SU-DHL-6 (cell line): ENCODE data around the gene YTHDF1.

ENCODE experiments used
- CTCF ChIP-seq: fragments of 200-600 bp; sonication (generic); IDR thresholded peaks from one replicate; pipeline ENCODE4 v1.5.1; 2017; ENCODE audit warnings: antibody characterized with exemption, mild to moderate bottlenecking, low read length, moderate library complexity; ENCODE audit not compliant: insufficient read depth, poor library complexity, severe bottlenecking
- EZH2phosphoT487 ChIP-seq: fragments of 200-600 bp; sonication (generic), shearing (Covaris generic); conservative IDR thresholded peaks from 2 replicates; pipeline ENCODE4 v1.6.1; 2018; ENCODE audit warnings: mild to moderate bottlenecking, antibody characterized with exemption, low read length, moderate library complexity, mixed read lengths

GRCh38 chr20:63186528-63187316, 29.2 kb downstream of the YTHDF1 start:
- TF ChIP-seq CTCF = no peak
- no peak for TF ChIP-seq EZH2phosphoT487
